Measurements from ENCODE around the gene CAGE1.
"Not testable (repeated sequence)": the region's sequence is repeated elsewhere in the genome, so short reads cannot be mapped to it uniquely, and the experiment has no call there.

CAGE1 gene

DNA sequence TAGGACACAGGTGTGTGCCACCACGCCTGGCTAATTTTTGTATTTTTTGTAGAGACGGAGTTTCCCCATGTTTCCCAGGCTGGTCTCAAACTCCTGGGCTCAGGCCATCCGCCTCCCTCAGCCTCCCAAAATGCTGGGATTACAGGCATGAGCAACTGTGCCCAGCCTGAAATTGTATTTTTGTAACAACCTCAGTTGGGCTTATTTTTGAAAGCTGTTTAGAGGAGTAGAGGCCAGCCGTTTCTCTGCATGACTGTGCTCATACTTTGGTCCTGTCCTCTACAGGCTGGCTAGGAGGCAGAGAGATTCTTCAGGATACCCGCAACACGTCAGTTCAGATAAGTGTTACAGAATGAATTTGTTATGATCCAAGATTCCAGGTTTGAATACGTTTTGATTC is 22.1 kb downstream of the CAGE1 start:
- Histone ChIP-seq H3K4me1 (ENCODE audit: control insufficient read depth, insufficient read depth, low read length) (no peaks in the 10 kb centered on the region), H3K27me3 (ENCODE audit: control insufficient read depth, insufficient read depth, low read length) (no peaks in the 10 kb centered on the region), H3K4me3 (ENCODE audit: low read depth, low read length) (no peak overlapping the region), H3K9me3 (ENCODE audit: control insufficient read depth, insufficient read depth, low read length) (no peaks in the 10 kb centered on the region), H3K36me3 (ENCODE audit: control insufficient read depth, insufficient read depth, low read length) (no peaks in the 10 kb centered on the region), H3K9ac (ENCODE audit: low read depth, low read length) (no peak overlapping the region), H3K27ac (ENCODE audit: low read depth, low read length) (no peak overlapping the region)

DNA sequence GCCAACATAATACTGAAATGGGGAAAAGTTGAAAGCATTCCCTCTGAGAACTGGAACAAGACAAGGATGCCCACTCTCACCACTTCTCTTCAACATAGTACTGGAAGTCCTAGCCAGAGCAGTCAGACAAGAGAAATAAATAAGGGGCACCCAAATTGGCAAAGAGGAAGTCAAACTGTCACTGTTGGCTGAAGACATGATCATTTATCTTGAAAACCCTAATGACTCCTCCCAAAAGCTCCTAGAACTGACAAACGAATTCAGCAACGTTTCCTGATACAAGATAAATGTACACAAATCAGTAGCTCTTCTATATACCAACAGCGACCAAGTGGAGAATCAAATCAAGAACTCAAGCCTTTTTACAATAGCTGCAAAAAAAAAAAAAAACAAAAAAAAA is 37.6 kb downstream of the CAGE1 start:
- peaks cover 13% of the 10 kb centered on the region for H3K4me1 ChIP-seq (ENCODE audit: control insufficient read depth, insufficient read depth, low read length)

DNA sequence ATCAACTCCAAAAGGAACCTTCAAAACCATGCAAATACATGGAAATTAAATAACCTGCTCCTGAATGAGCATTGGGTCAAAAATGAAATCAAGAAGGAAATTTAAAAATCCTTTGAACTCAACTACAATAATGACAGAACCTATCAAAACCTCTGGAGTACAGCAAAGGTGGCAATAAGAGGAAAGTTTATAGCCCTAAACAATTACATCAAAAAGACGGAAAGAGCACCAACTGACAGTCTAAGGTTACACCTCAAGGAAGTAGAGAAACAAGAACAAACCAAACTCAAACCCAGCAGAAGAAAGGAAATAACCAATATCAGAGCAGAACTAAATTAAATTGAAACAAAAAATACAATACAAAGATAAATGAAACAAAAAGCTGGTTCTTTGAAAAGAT is 39.0 kb downstream of the CAGE1 start:
- not testable (repeated sequence) for H3K4me3 ChIP-seq (ENCODE audit: low read depth, low read length); H3K27ac ChIP-seq (ENCODE audit: low read depth, low read length); H3K36me3 ChIP-seq (ENCODE audit: control insufficient read depth, insufficient read depth, low read length); H3K9me3 ChIP-seq (ENCODE audit: control insufficient read depth, insufficient read depth, low read length); H3K9ac ChIP-seq (ENCODE audit: low read depth, low read length); H3K27me3 ChIP-seq (ENCODE audit: control insufficient read depth, insufficient read depth, low read length)
- peaks cover 13% of the 10 kb centered on the region for H3K4me1 ChIP-seq (ENCODE audit: control insufficient read depth, insufficient read depth, low read length)

More for the DNA sequence above, 37.6 kb downstream of the CAGE1 start:
- H3K4me3 ChIP-seq (ENCODE audit: low read depth, low read length); H3K36me3 ChIP-seq (ENCODE audit: control insufficient read depth, insufficient read depth, low read length); H3K27me3 ChIP-seq (ENCODE audit: control insufficient read depth, insufficient read depth, low read length); H3K9ac ChIP-seq (ENCODE audit: low read depth, low read length); H3K27ac ChIP-seq (ENCODE audit: low read depth, low read length); H3K9me3 ChIP-seq (ENCODE audit: control insufficient read depth, insufficient read depth, low read length): not testable (repeated sequence)

DNA sequence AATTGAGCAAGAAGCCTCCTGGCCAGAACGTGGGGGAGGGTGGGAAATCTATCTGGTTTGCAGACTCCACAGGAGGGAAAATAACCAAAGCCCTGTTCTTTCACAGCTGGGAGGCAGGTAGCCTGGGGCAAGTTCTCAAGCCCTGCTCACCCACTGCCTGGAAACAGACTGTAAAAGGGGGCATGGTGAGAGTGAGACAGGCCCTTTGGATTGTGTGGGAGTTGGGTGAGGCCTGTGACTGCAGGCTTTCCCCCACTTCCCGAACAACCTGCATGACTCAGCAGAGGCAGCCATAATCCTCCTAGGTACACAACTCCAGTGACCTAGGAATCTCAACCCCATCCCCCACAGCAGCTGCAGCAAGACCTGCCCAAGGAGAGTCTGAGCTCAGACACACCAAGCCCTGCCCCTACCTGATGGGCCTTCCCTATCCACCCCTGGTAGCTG is 42.0 kb downstream of the CAGE1 start:
- 0 out of 2 replicates have a peak overlapping the region, but pooled peaks have one; percentile 19 for H3K4me3 ChIP-seq (ENCODE audit: low read depth, low read length)
- H3K4me1 ChIP-seq (ENCODE audit: control insufficient read depth, insufficient read depth, low read length): peaks cover 13% of the 10 kb centered on the region
- H3K27ac ChIP-seq (ENCODE audit: low read depth, low read length): peak overlapping the region; percentile 96
- not testable (repeated sequence) for H3K36me3 ChIP-seq (ENCODE audit: control insufficient read depth, insufficient read depth, low read length); H3K27me3 ChIP-seq (ENCODE audit: control insufficient read depth, insufficient read depth, low read length); H3K9me3 ChIP-seq (ENCODE audit: control insufficient read depth, insufficient read depth, low read length)
- peak overlapping the region; percentile 61; the same call in 1 of the 2 replicates for H3K9ac ChIP-seq (ENCODE audit: low read depth, low read length)

DNA sequence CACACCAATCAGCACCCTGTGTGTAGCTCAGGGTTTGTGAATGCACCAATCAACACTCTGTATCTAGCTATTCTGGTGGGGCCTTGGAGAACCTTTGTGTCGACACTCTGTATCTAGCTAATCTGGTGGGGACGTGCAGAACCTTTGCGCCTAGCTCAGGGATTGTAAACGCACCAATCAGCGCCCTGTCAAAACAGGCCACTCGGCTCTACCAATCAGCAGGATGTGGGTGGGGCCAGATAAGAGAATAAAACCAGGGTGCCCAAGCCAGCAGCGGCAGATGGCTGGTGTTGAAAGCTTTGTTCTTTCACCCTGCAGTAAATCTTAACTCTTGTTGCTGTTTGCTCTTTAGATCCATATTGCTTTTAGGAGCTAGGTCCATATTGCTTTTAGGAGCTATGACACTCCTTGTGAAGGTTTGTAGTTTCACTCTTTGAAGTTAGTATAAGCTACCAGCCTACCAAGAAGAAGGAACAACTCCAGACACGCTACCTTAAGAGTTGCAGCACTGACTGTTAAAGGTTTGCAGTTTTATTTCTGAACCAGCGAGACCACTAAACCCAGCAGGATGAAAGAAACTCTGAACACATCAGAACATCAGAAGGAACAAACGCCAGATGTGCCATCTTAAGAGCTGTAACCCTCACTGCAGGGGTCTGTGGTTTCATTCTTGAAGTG is 44.6 kb downstream of the CAGE1 start:
- not testable (repeated sequence) for H3K27me3 ChIP-seq (ENCODE audit: control insufficient read depth, insufficient read depth, low read length); H3K4me3 ChIP-seq (ENCODE audit: low read depth, low read length); H3K36me3 ChIP-seq (ENCODE audit: control insufficient read depth, insufficient read depth, low read length); H3K9ac ChIP-seq (ENCODE audit: low read depth, low read length); H3K9me3 ChIP-seq (ENCODE audit: control insufficient read depth, insufficient read depth, low read length); H3K27ac ChIP-seq (ENCODE audit: low read depth, low read length)
- H3K4me1 ChIP-seq (ENCODE audit: control insufficient read depth, insufficient read depth, low read length): peaks cover 13% of the 10 kb centered on the region

DNA sequence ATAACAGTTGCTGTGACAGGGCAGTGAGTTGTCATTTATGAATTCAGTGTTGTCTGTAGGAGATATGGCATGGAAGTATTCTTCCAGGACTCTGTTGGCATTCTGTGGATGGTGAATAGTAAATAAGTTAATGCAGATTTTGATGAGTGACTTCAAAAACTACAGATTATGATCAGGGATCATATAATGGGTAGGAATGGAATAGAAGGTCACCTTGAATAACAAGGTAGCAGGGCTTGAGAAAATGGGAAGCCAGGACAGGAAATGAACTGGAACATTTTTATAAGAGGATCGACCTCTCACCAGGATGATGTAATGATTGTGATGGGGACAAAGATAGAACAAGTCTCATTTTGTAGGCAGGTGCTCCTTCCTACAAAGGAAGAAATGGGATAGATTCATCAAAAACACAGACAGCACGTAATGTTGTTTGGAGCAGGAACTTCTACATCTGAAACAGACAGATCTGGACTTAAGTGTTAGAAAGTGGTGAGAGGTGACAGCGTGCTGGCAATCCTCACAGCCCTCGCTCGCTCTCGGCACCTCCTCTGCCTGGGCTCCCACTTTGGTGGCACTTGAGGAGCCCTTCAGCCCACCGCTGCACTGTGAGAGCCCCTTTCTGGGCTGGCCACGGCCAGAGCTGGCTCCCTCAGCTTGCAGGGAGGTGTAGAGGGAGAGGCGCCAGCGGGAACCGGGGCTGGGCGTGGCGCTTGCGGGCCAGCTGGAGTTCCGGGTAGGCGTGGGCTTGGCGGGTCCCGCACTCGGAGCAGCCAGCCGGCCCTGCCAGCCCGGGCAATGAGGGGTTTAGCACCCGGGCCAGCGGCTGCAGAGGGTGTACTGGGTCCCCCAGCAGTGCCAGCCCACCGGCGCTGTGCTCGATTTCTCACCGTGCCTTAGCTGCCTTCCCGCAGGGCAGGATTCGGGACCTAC is 45.7 kb downstream of the CAGE1 start:
- no peak overlapping the region for H3K9ac ChIP-seq (ENCODE audit: low read depth, low read length)
- no peaks in the 10 kb centered on the region for H3K27me3 ChIP-seq (ENCODE audit: control insufficient read depth, insufficient read depth, low read length)
- H3K9me3 ChIP-seq (ENCODE audit: control insufficient read depth, insufficient read depth, low read length): no peaks in the 10 kb centered on the region
- H3K36me3 ChIP-seq (ENCODE audit: control insufficient read depth, insufficient read depth, low read length): no peaks in the 10 kb centered on the region
- no peak overlapping the region for H3K27ac ChIP-seq (ENCODE audit: low read depth, low read length)
- no peak overlapping the region for H3K4me3 ChIP-seq (ENCODE audit: low read depth, low read length)
- peaks cover 13% of the 10 kb centered on the region for H3K4me1 ChIP-seq (ENCODE audit: control insufficient read depth, insufficient read depth, low read length)

DNA sequence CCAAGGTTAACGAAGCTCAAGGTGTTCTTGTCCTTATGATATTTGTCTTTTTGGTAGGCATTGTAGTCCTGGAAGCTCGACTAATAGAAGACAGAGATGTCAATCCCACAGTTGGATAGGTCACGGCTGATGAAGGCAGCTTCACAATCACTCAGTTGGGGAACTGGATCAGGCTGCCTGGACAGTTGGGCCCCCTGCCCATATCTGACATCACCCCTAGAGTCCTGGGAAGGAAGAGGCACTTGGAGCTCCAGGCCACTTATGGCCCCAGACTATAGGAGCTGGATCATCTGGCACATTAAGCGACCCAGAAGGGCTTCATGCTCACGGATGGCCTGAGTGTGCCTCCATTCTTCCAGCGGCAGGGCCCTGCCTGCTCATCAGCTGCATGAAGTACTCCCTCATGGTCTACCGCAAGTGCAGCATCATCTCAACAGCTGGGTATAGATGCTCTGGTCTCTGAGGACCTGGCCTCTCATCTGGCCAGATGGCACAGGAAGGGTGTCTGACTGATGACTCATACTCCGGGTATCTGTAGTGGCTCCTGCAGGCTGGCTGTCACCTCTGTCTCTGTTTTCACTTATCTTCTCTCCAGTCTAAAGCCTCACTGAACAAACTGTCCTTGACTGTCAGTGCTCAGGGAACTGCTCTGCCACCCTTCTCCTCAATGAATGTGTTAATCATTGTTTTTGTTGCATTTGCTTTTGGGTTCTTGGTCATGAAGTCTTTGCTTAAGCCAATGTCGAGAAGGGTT is 47.4 kb downstream of the CAGE1 start:
- Histone ChIP-seq H3K9me3 (ENCODE audit: control insufficient read depth, insufficient read depth, low read length) (no peaks in the 10 kb centered on the region), H3K4me1 (ENCODE audit: control insufficient read depth, insufficient read depth, low read length) (0 out of 2 replicates have a peak, but pooled peaks cover 3% of the 10 kb centered on the region), H3K27me3 (ENCODE audit: control insufficient read depth, insufficient read depth, low read length) (no peaks in the 10 kb centered on the region), H3K9ac (ENCODE audit: low read depth, low read length) (no peak overlapping the region), H3K4me3 (ENCODE audit: low read depth, low read length) (no peak overlapping the region), H3K36me3 (ENCODE audit: control insufficient read depth, insufficient read depth, low read length) (no peaks in the 10 kb centered on the region), H3K27ac (ENCODE audit: low read depth, low read length) (no peak overlapping the region)

DNA sequence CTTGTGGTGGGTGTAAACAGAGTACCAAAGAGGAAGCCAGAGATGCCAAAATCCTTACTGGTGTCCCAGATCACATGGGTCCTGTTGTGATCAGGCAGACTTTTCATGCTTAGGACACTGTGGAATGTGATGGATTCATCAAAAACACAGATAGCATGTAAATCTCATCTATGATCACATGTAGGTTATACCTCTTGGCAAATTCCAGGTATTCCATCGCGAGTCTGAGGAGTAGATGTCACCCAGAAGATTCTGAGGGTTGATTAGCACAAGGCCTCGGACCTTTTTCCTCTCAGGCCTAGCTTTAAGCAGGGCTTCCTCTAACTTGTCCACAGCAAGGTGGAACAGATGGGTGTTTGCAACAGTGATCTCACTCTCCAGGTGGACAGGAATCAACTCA is 48.3 kb downstream of the CAGE1 start:
- Histone ChIP-seq H3K4me3 (ENCODE audit: low read depth, low read length) (no peak overlapping the region), H3K9ac (ENCODE audit: low read depth, low read length) (no peak overlapping the region), H3K9me3 (ENCODE audit: control insufficient read depth, insufficient read depth, low read length) (no peaks in the 10 kb centered on the region), H3K36me3 (ENCODE audit: control insufficient read depth, insufficient read depth, low read length) (no peaks in the 10 kb centered on the region), H3K27ac (ENCODE audit: low read depth, low read length) (no peak overlapping the region), H3K27me3 (ENCODE audit: control insufficient read depth, insufficient read depth, low read length) (no peaks in the 10 kb centered on the region), H3K4me1 (ENCODE audit: control insufficient read depth, insufficient read depth, low read length) (no peaks in the 10 kb centered on the region)

DNA sequence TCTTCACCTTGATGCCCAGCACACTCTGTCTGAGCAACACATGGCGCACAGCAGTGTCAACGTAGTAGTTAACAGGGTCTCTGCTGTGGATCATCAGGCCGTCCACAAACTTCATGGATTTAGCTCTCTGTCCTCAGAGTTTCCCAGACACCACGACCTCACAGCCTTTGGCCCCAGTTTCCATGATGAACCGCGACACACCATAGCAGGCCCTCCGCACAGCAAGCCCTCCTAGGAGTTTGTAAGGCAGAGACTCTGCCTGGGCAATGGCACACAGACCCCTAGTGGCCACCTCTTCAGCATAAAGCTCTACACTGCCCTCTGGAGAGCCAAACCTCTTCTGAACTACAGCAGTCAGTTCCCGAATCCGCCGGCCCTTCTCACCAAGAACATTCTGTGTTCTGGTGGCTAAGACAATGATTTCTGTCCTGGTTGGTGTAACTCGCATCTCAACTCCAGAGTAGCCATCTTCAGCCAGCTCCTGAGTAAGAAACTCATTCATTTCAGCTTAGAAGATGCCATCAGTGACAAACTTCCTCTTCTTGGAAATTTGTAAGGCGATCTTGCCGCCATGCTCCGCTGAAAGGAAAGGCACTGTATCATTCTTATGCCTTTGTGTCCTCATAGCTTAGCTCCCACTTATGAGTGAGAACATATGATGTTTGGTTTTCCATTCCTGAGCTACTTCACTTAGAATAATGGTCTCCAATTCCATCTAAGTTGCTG is 50.4 kb downstream of the CAGE1 start:
- not testable (repeated sequence) for H3K27ac ChIP-seq (ENCODE audit: low read depth, low read length); H3K27me3 ChIP-seq (ENCODE audit: control insufficient read depth, insufficient read depth, low read length); H3K4me1 ChIP-seq (ENCODE audit: control insufficient read depth, insufficient read depth, low read length); H3K4me3 ChIP-seq (ENCODE audit: low read depth, low read length); H3K9me3 ChIP-seq (ENCODE audit: control insufficient read depth, insufficient read depth, low read length); H3K9ac ChIP-seq (ENCODE audit: low read depth, low read length); H3K36me3 ChIP-seq (ENCODE audit: control insufficient read depth, insufficient read depth, low read length)

DNA sequence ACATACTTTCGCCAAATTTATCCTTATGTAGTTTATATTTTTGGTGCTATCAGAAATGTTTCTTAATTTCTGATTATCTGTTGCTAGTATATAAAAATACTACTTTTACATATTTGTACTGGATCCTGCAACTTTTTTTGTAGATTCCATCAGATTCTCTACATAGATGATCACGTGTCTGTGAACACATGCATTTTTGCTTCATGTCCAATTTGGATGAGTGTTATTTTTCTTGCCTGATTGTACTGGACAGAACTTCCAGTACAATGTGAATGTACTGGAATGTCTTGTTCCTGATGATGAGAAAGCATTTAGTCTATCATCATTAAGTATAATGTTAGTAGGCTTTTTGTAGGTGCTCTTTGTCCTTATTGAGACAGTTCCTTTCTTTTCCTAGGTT is 51.5 kb downstream of the CAGE1 start:
- no peak overlapping the region for H3K9ac ChIP-seq (ENCODE audit: low read depth, low read length)
- no peaks in the 10 kb centered on the region for H3K27me3 ChIP-seq (ENCODE audit: control insufficient read depth, insufficient read depth, low read length)
- H3K9me3 ChIP-seq (ENCODE audit: control insufficient read depth, insufficient read depth, low read length): no peaks in the 10 kb centered on the region
- no peak overlapping the region for H3K4me3 ChIP-seq (ENCODE audit: low read depth, low read length)
- H3K36me3 ChIP-seq (ENCODE audit: control insufficient read depth, insufficient read depth, low read length): no peaks in the 10 kb centered on the region
- H3K27ac ChIP-seq (ENCODE audit: low read depth, low read length): no peak overlapping the region
- no peaks in the 10 kb centered on the region for H3K4me1 ChIP-seq (ENCODE audit: control insufficient read depth, insufficient read depth, low read length)
